ENCODE data around the gene TOR2A. TPM values are rescaled to one million over a fixed set of nuclear protein-coding genes. Genes with fewer than 3 reads are reported as not detected.
A peak's percentile ranks its signal among the peaks of the same experiment; 100 is the strongest.

TOR2A gene
- total RNA-seq, 1 donor from 2014 or later: 5.5 TPM

- Mint-ChIP-seq H3K4me1 (peaks cover 9% of the 10 kb centered on the region), H3K36me3 (no peaks in the 10 kb centered on the region), H3K27ac (peak overlapping the region; percentile 0), H3K27me3 (ENCODE audit: insufficient read depth, low read depth) (peaks cover 10% of the 10 kb centered on the region), H3K9me3 (no peaks in the 10 kb centered on the region), H3K4me3 (no peak overlapping the region)
- H3K9ac ChIP-seq: no peak overlapping the region
- H2AFZ ChIP-seq (replicated peaks): no peak overlapping the region
- no peaks in the 10 kb centered on the region for H4K20me1 ChIP-seq (ENCODE audit: low read depth)
- DNase-seq (ENCODE audit: low spot score): no peak
- no peak overlapping the region for H3K4me2 ChIP-seq
- H3K36me3 ChIP-seq: no peaks in the 10 kb centered on the region
- no peaks in the 10 kb centered on the region for H3K79me2 ChIP-seq (ENCODE audit: low read depth)
- H3F3A ChIP-seq (ENCODE audit: low read depth): peaks cover 7% of the 10 kb centered on the region
- no peak overlapping the region for H3K27ac ChIP-seq
- H3K4me1 ChIP-seq: no peaks in the 10 kb centered on the region
- no peak overlapping the region for H3K4me3 ChIP-seq
- TF ChIP-seq EZH2 (IDR thresholded peaks at IDR 0.05) (no peak), CTCF (IDR thresholded peaks at IDR 0.05) (no peak), EZH2phosphoT487 (IDR thresholded peaks at IDR 0.05) (no peak)
- no peaks in the 10 kb centered on the region for H3K27me3 ChIP-seq
- no peaks in the 10 kb centered on the region for H3K9me3 ChIP-seq (ENCODE audit: low read depth)
These were observed 14.8 kb downstream of the TOR2A start for GRCh38 chr9:127720031-127720864.

GRCh38 chr9:127717766-127718165 lies 17.3 kb downstream of the TOR2A start:
- no peak for DNase-seq (ENCODE audit: low spot score)
- H3K27me3 Mint-ChIP-seq (ENCODE audit: insufficient read depth, low read depth): peaks cover 12% of the 10 kb centered on the region

GRCh38 chr9:127716412-127716811 lies 18.7 kb downstream of the TOR2A start:
- TF ChIP-seq EZH2phosphoT487 (IDR thresholded peaks at IDR 0.05): no peak
- TF ChIP-seq EZH2 (IDR thresholded peaks at IDR 0.05): no peak
- TF ChIP-seq CTCF (IDR thresholded peaks at IDR 0.05): no peak
- H3K9ac ChIP-seq: no peak overlapping the region
- peaks cover 9% of the 10 kb centered on the region for H3K4me1 ChIP-seq
- Mint-ChIP-seq H3K36me3 (no peaks in the 10 kb centered on the region), H3K27me3 (ENCODE audit: insufficient read depth, low read depth) (peaks cover 10% of the 10 kb centered on the region), H3K27ac (peak overlapping the region; percentile 59), H3K4me1 (peaks cover 14% of the 10 kb centered on the region), H3K4me3 (peak overlapping the region; percentile 99), H3K9me3 (no peaks in the 10 kb centered on the region)
- no peak overlapping the region for H3K4me3 ChIP-seq
- no peaks in the 10 kb centered on the region for H4K20me1 ChIP-seq (ENCODE audit: low read depth)
- H3K79me2 ChIP-seq (ENCODE audit: low read depth): no peaks in the 10 kb centered on the region
- H3K27me3 ChIP-seq: peaks cover 15% of the 10 kb centered on the region
- peak overlapping the region; percentile 97 for H3K4me2 ChIP-seq
- DNase-seq (ENCODE audit: low spot score): no peak
- H3K36me3 ChIP-seq: no peaks in the 10 kb centered on the region
- no peak overlapping the region for H3K27ac ChIP-seq
- H3K9me3 ChIP-seq (ENCODE audit: low read depth): no peaks in the 10 kb centered on the region
- H2AFZ ChIP-seq (replicated peaks): no peak overlapping the region
- no peaks in the 10 kb centered on the region for H3F3A ChIP-seq (ENCODE audit: low read depth)

More at GRCh38 chr9:127717766-127718165, 17.3 kb downstream of the TOR2A start:
- Mint-ChIP-seq H3K4me1 (peaks cover 11% of the 10 kb centered on the region), H3K36me3 (no peaks in the 10 kb centered on the region), H3K27ac (no peak overlapping the region), H3K9me3 (no peaks in the 10 kb centered on the region), H3K4me3 (peak overlapping the region; percentile 63)
- Histone ChIP-seq H3K79me2 (ENCODE audit: low read depth) (no peaks in the 10 kb centered on the region), H3K27ac (no peak overlapping the region), H3F3A (ENCODE audit: low read depth) (no peaks in the 10 kb centered on the region), H3K9me3 (ENCODE audit: low read depth) (no peaks in the 10 kb centered on the region), H3K27me3 (peaks cover 15% of the 10 kb centered on the region), H3K9ac (no peak overlapping the region), H2AFZ (replicated peaks) (no peak overlapping the region), H3K4me3 (no peak overlapping the region), H3K4me2 (no peak overlapping the region), H3K36me3 (no peaks in the 10 kb centered on the region), H3K4me1 (no peaks in the 10 kb centered on the region), H4K20me1 (ENCODE audit: low read depth) (no peaks in the 10 kb centered on the region)
- TF ChIP-seq EZH2 (IDR thresholded peaks at IDR 0.05): no peak
- no peak for TF ChIP-seq EZH2phosphoT487 (IDR thresholded peaks at IDR 0.05)
- no peak for TF ChIP-seq CTCF (IDR thresholded peaks at IDR 0.05)

All from neural progenitor cell (in vitro differentiated cells).